Kasumi-1 (cell line): ENCODE data around the gene ANGEL2.
"Not testable (repeated sequence)": the region's sequence is repeated elsewhere in the genome, so short reads cannot be mapped to it uniquely, and the experiment has no call there.

Experiments
- DNase-seq, 2 experiments: peaks; one replicate each; lab custom pipeline; 2025; lab: John Stamatoyannopoulos, UW

The ANGEL2 gene

DNA sequence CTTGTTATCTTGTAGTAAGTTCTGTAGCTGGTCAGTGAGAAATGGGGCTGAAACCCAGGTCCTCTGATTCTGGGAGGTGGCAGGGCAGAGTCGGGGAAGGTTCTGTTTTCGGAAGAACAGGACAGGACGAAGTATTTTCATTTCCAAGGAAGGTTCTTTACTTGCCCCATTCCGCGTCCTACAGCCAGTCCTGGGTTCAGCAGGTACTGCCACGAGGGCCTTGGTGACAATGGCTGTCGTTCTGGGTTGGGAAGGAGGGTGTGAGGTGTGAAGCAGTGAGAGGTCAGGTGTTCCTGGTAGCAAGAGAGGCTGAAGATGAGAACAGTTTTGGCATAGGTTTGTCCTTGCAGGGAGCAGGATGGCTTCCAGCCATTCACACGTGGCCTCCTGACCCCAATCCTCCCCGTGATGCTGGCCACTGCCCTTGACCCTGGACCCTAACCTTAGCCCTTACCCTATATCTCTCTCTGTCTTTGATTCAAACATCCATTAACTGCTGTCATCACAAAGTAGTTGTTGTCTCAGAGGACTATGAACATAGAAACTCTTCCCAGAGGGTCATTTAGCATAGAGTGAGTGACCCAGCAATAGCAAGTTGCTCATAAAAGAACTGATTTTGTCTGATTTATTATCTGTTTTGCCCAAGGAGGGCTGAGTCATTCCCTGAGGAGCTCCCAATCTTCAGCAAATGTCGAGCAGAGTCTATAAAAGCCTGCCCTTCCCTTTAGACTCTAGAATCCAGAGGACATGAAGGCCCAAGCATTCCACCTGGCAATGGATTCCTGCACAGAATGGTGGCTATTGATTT is 40.4 kb downstream of the ANGEL2 start:
- DNase-seq, result no peak

DNA sequence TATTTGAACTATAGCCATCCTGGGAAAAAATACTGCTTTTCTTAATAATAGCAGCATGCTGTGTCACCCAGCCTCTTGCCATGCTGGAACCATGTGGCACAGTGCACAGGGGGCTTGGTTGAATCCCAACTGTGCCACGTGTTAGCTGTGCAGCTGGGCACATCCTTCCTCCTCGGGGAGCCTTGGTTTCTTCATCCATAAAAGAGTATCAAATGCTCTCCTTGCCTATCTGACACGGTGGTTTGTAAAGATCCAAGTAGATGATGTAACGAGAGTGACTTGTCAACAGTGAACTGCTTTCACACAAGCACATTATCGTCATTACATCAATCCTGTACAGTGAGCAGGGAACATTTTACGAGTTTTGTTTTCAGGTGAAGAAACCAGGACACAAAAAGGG is 41.0 kb downstream of the ANGEL2 start:
- DNase-seq, result no peak

DNA sequence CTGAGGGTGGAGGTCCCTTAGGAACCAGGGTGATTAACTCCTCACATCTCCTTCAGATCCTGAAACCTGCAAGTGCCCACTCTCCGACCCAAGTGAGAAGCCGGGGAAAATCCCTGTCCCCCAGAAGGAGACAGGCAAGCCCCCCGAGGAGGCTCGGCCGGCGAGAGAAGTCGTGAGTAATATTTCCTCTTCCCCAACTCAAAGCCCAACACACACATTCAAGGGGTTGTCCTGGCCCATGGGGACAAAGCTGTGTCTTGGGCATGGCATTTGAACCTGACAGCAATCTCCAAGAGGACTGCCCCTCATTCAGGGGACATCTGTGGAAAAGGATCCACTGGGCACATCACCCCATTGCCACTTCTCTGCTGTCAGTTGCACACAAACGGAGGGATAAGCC is 41.8 kb downstream of the ANGEL2 start:
- no peak for DNase-seq

DNA sequence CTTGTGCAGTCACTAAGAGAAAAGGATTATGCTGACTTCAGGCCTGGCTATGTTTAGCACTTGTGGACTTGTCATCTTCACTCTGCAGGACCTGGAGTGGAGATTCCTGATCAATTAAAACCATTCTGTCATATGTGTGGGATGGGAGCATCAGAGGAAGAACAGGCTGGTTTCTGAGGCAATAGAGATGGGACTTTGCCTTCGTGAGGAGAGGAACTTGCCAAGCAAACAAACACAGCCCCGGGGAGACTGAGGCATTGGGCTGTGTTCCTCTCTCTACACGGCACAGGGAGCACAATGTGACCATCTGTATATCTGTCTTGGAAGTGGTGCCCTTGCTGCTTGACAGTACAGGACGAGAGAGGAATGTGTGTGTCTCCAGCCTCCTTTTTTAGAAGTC is 42.2 kb downstream of the ANGEL2 start:
- DNase-seq, result no peak

DNA sequence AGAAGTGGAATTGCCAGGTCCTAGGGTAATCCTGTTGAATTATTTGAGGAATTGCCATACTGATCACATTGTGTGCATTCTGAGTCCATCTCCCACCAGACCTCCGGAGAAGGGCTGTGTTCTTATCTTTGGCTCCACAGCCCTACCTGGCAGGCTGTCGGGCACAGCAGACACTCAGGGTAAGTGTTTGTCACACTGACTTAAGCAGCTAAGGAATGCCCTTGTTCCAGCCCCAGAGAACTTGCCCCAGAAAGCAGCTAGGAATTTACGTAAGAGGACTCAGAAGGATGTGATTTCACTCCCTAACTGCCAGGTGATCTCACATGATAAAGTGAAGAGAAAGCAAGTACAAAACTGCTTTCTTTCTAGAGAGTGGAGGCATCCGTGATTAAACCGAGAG is 44.4 kb downstream of the ANGEL2 start:
- no peak for DNase-seq

DNA sequence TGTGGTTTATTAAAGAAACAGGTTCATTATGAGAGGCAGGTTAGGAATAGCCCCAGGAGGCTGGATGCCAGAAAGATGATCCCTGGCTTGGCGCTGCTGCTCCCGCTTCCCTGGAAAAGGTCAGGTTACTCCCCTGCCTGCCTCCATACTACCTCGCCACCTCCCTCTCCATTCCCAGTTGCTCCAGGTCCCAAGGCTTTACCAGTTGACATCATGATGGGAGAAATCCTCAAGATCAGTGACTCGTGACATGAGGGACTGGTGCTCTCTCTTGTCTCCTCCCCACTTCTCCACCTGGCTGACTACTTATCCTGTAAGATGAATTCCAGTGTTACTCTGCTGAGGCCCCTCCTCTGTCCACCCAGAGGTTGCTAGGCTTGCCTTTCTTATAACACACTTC is 45.6 kb downstream of the ANGEL2 start:
- no peak for DNase-seq

DNA sequence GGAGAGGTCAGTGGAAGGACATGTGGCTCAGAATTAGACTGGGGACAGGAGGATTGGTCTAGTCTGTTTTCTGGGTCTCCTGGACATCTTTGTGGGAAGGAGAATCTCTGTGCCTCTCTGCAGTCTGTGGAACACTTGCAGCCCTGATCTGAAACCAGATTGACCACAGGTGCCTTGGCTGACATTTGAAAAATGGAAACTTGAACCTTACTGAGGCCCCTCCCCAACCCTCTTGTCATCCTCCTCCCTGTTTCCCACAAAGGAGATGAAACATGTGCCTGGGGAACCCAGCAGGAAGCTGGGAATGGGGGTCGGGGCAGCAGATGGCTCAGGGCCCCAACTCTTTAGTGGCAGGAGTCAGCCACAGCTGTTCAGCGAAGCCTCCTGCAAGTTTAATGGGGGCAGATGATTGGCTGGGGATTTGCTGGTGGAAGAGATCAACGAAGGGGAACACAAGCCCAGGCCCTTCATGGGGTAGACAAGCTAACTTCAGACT is 47.3 kb downstream of the ANGEL2 start:
- DNase-seq, result no peak

DNA sequence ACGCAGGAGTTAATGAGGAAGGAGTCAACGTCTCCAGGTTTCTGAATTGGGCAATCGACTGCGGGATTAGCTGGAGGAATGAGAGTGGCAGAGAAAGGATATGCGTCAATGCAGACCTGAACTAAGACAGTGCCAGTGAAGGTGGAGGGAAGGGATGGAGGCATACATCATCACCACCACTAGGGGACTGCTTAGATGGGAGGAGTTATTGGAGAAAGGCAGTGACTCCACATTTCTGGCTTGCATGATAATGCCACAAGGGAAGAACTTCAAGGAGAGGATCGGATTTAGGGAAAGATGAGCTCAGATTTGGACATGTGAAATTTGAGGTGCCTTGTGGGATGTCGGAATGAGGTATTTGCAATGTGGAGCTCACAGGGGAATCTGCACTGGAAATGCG is 47.9 kb downstream of the ANGEL2 start:
- peak; percentile 50 to 57 for DNase-seq

DNA sequence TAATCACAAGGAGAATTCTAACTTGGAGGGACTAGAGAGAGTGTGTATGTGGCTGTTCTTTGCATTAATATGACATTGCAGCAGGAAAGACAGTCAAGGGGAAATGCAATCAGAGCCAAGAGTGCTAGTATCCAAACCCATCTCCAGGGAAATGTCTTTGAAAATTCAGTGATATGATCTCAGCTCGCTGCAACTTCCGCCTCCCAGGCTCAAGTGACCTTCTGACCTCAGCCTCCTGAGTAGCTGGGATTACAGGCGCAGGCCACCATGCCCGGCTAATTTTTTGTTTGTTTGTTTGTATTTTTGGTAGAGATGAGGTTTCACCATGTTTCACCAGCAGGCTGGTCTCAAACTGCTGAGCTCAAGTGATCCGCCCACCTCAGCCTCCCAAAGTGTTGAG is 49.1 kb downstream of the ANGEL2 start:
- no peak for DNase-seq

DNA sequence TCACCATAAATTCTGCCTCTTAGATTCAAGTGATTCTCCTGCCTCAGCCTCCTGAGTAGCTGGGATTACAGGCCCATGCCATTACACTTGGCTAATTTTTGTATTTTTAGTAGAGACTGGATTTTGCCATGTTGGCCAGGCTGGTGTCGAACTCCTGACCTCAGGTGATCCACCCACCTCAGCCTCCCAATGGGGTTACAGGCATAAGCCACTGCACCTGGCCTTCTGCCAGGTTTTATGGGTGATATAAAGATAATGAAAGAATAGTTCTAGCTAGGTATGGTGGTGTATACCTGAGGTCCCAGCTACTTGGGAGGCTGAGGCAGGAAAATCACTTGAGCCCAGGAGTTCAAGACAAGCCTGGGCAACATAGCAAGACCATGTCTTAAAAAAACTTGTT is 50.7 kb downstream of the ANGEL2 start:
- DNase-seq, result not testable (repeated sequence)

DNA sequence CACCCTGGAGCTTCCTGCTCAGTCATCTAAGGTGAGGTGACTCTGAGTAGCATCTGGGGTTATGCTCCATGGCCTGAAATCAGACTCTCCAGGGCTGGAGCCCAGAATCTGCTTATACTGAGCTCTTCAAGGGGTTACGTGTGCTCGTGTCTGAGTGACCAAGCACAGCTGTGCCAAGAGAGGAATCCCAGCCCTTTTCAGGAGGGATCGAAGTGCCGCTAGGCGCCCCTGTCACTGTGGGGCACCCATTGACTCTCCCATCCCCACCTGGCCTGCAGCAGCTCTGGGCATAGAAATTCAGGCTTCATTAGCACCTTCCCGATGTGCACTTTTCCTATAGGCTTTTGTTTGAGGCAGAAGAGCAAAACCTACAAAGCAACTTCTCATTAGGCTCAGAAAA is 51.6 kb downstream of the ANGEL2 start:
- DNase-seq, result no peak

DNA sequence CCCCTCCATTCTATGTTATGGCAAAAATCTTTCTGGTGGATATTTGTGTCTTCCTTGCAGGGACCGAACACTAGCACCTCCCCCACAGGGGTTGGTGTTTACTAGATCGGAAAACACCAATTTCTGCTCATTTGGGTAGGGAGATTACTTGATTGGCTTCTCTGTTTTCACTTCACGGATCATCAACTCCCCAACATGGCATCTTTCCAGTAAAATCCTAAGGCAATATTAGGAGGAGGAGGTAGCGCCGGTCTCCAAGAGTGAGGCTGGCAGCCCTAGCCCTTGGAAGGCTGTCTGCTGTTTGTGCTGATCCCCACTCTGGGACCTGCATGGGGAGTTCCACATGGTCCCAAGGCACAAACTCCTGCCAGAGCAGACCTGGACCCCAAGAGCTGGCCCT is 53.2 kb downstream of the ANGEL2 start:
- DNase-seq, result no peak

DNA sequence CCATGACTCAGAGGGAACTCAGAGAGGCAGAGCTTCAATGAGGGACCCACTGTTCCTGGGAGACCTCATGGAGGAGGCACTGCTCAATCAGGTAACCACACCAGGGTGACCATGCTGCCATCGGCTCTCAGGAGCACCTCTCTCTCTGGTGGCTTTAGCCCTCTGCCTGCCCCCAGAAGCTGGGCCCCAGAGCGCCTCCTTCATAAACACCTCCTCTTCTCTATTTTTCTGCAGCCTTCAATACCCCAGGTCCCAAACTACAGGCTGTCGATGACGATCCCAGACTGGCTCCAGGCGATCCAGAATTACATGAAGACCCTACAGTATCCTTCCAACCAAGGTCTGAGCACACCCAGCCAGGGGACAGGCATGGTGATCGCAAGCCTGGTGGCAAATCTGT is 54.7 kb downstream of the ANGEL2 start:
- no peak for DNase-seq

DNA sequence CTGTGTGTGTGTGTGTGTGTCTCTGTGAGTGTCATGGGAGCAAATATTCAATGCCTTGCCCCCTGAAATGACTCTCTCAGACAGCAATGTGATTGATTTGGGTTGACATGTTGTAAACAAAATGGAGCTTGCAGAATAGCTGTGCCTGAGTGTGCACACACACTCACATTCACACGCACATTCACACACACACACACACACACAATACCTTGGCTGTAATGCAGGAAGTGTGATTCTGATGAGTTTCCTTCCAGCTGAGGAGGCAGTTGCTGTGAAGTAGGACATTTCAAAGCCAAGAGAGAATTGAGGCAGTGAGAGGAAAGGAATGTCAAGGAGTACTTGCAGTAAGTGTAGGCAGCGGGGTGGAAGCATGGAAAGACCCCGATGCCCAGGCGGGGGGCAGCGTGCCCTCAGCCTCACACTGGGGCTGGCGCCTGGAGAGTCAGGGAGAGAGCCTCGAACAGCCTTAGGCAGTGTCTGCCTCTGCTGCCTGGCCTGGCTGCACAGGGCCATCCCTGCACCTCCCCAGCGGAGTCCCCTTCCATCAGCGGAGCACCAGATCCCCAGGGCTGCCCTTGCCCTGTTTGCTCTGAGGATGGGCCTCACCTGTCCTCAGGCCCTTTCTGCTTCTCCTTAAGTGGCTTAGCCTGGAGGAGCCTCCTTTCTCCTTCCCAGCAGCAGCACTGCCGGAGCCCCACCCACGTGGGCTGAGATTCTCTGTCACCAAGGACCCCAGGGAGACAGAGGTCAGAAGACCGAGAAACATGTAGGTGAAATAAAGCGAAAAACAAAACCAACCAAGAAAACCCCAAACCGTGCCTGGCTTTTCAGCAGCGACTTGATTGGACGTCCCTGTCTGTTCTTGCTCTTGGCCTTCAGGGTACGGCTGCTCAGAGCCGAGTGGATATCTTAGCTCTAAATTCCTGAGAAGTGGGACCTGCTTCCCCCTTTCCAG is 56.1 kb downstream of the ANGEL2 start:
- DNase-seq, result no peak

DNA sequence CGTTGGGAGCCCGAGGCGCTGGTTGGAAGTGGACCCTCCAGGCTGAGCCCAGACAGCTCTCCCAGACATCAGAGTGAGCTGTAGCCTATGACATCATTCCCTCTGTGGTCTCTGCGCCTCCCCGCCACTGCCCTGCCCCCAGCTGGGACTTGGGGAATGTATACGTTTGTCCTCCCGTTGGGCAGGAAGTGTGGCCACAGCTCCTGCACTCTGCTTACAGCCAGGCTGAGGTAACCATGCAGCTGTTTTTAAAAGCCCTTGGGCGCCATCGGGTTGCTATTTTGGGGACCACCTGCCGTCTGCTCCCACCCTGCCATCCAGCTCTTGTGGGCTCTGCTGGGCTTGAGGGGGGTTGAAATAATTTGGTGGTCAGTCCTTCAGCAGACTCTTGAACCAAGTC is 57.5 kb downstream of the ANGEL2 start:
- no peak for DNase-seq

DNA sequence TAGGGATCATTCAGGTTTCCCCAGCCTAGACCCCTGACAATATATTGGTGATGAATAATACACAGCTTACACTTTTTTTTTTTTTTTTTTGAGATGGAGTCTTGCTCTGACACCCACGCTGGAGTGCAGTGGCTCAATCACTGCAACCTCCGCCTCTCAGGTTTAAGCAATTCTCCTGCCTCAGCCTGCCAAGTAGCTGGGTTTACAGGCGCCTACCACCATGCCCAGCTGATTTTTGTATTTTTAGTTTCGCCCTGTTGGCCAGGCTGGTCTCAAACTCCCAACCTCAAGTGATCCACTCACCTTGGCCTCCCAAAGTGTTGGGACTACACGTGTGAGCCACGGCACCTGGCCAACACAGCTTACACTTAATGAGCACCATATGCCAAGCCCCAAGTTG is 58.1 kb downstream of the ANGEL2 start:
- DNase-seq, result no peak

DNA sequence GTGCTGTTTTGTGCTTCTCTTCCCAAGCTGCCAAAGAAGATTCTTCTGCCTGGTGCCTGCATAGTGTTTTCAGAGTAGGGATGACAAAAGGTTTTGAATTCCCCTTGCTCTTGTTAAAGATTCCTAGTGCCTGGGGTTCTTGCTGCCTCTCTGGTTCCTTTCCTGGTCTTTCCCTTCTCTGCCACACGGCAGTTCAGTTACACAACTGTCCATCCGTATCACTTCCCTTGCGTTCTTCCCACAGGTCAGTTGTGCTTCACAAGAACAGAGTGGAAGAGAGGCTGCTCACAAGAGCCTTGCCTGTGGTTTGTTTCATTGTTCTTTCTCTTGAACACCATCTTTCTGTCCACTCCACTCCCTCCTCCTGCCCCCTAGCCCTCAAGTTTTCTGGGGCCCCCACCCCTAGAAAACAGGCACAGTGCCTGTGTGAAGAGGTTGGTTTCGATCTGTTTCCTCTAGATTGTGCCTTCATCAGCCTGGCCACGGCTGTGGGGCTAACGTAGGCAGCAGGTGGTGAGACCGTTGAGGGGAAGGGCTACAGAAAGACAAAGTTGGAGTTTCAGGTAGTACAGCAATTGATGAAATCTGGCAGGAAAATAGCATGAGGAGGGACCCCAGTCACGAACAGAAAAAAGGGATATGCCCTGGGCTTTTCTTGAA is 59.6 kb downstream of the ANGEL2 start:
- no peak for DNase-seq

DNA sequence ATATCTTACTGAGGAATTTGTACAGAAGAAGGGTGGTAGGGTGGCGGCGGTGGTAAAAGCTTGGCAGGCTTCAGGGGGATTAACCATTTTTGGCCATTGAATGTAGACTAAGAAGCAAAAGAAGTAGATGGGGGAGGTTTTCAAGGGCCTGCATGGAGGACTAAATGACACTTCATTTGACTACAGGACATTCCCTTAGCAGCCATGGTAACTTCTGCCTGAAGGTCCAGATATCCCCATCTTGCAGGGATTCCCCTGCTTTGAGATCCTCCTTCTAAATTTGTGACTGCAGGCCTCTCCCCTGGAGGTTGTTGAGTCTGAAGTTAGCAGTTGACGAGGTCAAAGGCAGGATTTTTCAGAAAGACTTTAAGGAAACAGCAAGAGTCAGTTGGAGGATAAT is 60.6 kb downstream of the ANGEL2 start:
- no peak for DNase-seq

DNA sequence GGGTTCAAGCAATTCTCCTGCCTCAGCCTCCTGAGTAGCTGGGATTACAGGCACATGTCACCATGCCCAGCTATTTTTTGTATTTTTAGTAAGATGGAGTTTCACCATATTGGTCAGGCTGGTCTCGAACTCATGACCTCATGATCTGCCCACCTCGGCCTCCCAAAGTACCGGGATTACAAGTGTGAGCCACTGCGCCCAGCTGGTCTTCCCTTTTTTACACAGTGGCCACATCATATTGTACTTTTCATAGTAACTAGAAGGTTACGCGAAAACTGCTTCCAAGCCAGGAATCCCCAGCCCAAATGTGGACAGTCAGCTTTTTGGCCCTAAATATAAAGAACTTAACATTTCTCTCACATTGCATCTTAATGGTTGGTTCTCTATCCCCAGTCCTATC is 61.2 kb downstream of the ANGEL2 start:
- no peak for DNase-seq

DNA sequence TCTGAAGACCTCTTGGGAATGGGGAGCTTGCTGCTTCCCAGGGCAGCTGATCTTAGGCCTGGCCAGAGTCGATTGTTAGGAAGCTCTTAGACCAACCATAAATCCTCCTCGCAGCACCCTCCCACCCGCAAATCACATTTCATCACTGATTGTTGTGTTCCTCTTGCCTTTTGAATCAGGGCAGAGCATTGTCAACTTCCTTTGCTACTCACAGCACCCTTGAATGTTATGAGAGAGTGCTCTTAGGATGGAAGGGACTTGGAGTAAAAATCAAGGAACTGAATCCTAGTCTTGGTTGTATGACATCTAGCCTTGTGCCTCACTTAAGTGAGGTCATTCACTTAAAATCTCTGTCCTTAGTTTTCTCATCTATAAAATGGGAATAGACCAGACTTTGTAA is 62.3 kb downstream of the ANGEL2 start:
- no peak for DNase-seq

DNA sequence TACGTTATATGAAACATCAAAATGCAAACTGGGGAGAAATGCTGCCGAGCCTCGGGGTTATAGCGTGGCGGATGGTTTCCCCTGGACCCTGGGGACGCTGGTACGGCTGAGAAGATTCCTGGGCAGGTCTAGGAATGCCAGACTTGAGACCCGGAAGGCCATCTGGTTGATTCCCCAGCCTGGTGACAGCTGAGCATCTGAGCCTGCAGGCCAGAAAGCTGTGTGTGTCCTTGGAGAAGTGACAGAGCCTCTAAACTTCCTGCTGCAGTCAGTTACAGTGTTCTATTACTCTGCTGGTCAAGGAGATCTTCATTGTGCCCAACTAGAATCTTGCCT is 63.1 kb downstream of the ANGEL2 start:
- DNase-seq, result no peak

DNA sequence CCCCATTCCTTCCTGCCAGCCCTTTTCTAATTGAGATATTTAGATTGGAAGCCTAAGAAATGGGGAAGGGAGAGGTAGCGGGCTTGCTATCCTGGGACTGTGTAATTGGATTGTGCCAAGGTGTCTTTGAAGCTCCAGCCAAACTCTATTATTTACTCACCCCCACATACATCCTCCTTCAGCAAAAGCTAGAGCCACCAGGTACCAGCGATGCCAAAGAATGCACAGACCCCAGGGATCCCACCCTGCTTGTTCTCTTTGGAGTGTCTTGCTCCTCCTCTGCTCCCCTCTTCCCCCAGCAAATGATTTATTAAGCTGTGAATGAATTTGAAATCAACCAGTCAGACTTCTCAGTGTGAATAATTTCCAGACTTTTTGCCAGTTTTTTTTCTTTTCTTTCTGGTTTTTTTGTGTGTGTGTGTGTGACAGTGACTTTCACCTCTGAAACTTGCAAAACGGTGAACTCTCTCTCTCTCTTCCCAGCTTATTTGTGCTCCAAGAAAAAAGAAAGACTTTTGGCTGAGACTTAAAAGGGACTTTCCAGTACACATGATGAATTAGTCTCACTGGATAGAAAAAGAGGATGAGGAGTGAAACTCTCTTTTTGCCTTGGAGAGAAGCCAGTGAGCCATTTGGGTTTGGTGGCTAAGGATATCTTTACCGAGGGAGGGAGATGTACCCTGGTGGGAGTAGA is 63.6 kb downstream of the ANGEL2 start:
- no peak for DNase-seq
